Mesenchymal stem cell (in vitro differentiated cells and primary cell): ENCODE data around the gene PICALM.

Experiments used
- DNase-seq: peaks from one replicate; pipeline ENCODE4 v3.0.0-alpha.2; 2013
- H2AFZ ChIP-seq: one replicate; pipeline ENCODE4 v1.6.1; 2013; ENCODE audit warnings: low read depth, mild to moderate bottlenecking, control low read depth, inconsistent platforms, low read length, moderate library complexity
- H2AK5ac ChIP-seq: 2 replicates; pipeline ENCODE4 v1.6.1; 2013; ENCODE audit warnings: low read length, moderate library complexity, mild to moderate bottlenecking, inconsistent platforms; ENCODE audit not compliant: severe bottlenecking
- H2BK120ac ChIP-seq: one replicate; pipeline ENCODE4 v1.6.1; 2013; ENCODE audit warnings: low read depth, mild to moderate bottlenecking, inconsistent platforms, low read length, moderate library complexity
- H2BK12ac ChIP-seq, 2 experiments: one replicate each; pipeline ENCODE4 v1.6.1; 2013; ENCODE audit warnings: inconsistent platforms in 2 of 2, low read length in 2 of 2, mild to moderate bottlenecking in 2 of 2, moderate library complexity in 2 of 2, control low read depth in 1 of 2
- H2BK15ac ChIP-seq: one replicate; pipeline ENCODE4 v1.6.1; 2013; ENCODE audit warnings: mild to moderate bottlenecking, low read depth, inconsistent platforms; ENCODE audit not compliant: poor library complexity, severe bottlenecking
- H2BK5ac ChIP-seq: 2 replicates; pipeline ENCODE4 v1.6.1; 2013; ENCODE audit warnings: low read depth, mild to moderate bottlenecking, low read length, control low read depth, inconsistent platforms; ENCODE audit not compliant: poor library complexity, severe bottlenecking
- H3K14ac ChIP-seq, 2 experiments: one replicate each; pipeline ENCODE4 v1.6.1; 2013; ENCODE audit warnings: inconsistent platforms in 2 of 2, low read length in 2 of 2, control low read depth in 1 of 2, mild to moderate bottlenecking in 1 of 2, moderate library complexity in 1 of 2
- H3K18ac ChIP-seq, 2 experiments: one replicate each; pipeline ENCODE4 v1.6.1; 2013; ENCODE audit warnings: inconsistent platforms in 2 of 2, low read length in 2 of 2, control low read depth in 1 of 2, low read depth in 1 of 2, mild to moderate bottlenecking in 1 of 2
- H3K23ac ChIP-seq, 2 experiments: one replicate each; pipeline ENCODE4 v1.6.1; 2013; ENCODE audit warnings: inconsistent platforms in 2 of 2, low read length in 2 of 2, mild to moderate bottlenecking in 2 of 2, moderate library complexity in 2 of 2, control low read depth in 1 of 2
- H3K27ac ChIP-seq: 2 replicates; pipeline ENCODE4 v1.5.1; 2013; ENCODE audit warnings: mild to moderate bottlenecking, moderate library complexity, low read length, control low read depth, inconsistent platforms; ENCODE audit not compliant: poor library complexity, severe bottlenecking
- H3K27me3 ChIP-seq, 2 experiments: 2 replicates each; pipeline versions ENCODE4 v1.6.1 to v1.7.0; 2013; ENCODE audit warnings: low read length in 2 of 2, mild to moderate bottlenecking in 2 of 2, moderate library complexity in 2 of 2, control low read depth in 1 of 2, inconsistent platforms in 1 of 2; ENCODE audit not compliant: control insufficient read depth in 1 of 2, insufficient read depth in 1 of 2
- H3K36me3 ChIP-seq, 2 experiments: 2 replicates each; pipeline versions ENCODE4 v1.6.1 to v1.7.0; 2013; ENCODE audit warnings: low read length in 2 of 2, control low read depth in 1 of 2, inconsistent platforms in 1 of 2, low read depth in 1 of 2, mild to moderate bottlenecking in 1 of 2; ENCODE audit not compliant: insufficient read depth in 2 of 2, control insufficient read depth in 1 of 2
- H3K4ac ChIP-seq, 2 experiments: one replicate each; pipeline ENCODE4 v1.6.1; 2013; ENCODE audit warnings: inconsistent platforms in 2 of 2, low read length in 2 of 2, mild to moderate bottlenecking in 2 of 2, moderate library complexity in 2 of 2, control low read depth in 1 of 2, low read depth in 1 of 2
- H3K4me1 ChIP-seq: 2 replicates; pipeline ENCODE4 v1.6.1; 2013; ENCODE audit warnings: low read depth, low read length, control low read depth; ENCODE audit not compliant: control insufficient read depth, insufficient read depth
- H3K4me2 ChIP-seq: 2 replicates; pipeline ENCODE4 v1.6.1; 2013; ENCODE audit warnings: low read length, mild to moderate bottlenecking, inconsistent platforms; ENCODE audit not compliant: poor library complexity, severe bottlenecking
- H3K4me3 ChIP-seq, 2 experiments: 2 replicates each; pipeline versions ENCODE4 v1.5.1 to v1.7.0; 2013; ENCODE audit warnings: low read length in 2 of 2, mild to moderate bottlenecking in 2 of 2, control low read depth in 1 of 2, low read depth in 1 of 2; ENCODE audit not compliant: insufficient read depth in 1 of 2
- H3K79me1 ChIP-seq: replicated peaks from 2 replicates; pipeline ENCODE4 v1.6.1; 2013; ENCODE audit warnings: mild to moderate bottlenecking, control low read depth, low read length, inconsistent platforms; ENCODE audit not compliant: poor library complexity, severe bottlenecking
- H3K9ac ChIP-seq: 2 replicates; pipeline ENCODE4 v1.7.0; 2013; ENCODE audit warnings: mild to moderate bottlenecking, low read length, moderate library complexity
- H3K9me3 ChIP-seq: 2 replicates; pipeline ENCODE4 v1.7.0; 2013; ENCODE audit warnings: mild to moderate bottlenecking, low read length; ENCODE audit not compliant: control insufficient read depth
- H4K8ac ChIP-seq: one replicate; pipeline ENCODE4 v1.6.1; 2013; ENCODE audit warnings: inconsistent platforms, mild to moderate bottlenecking, low read length, moderate library complexity
- H4K91ac ChIP-seq: one replicate; pipeline ENCODE4 v1.6.1; 2013; ENCODE audit warnings: mild to moderate bottlenecking, low read length, inconsistent platforms
- WGBS: methylation state at CpG from one replicate; pipeline ENCODE4 v1.1.7; 2013; ENCODE audit warnings: mixed read lengths; 5-methylcytosine and 5-hydroxymethylcytosine counted together

Gene PICALM

DNA sequence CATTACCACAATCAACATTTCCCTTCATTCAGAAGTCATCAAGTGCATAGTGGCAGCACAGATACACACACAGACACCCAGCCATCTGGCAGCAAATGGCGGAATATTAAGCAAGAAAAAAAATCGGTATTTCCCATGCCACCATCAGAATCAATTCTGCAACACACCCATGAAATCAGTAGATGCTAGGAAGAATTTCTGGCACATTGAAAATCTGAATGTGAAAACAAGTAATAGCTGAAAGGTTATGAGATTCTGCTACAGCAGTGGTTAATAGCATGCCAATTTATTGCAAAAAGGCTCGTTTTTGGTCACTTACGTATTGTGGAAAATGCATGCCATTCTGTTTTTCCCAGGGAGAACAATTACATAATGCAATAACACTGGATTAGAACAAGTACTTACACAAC, 91.1 kb downstream of the PICALM start:
- Histone ChIP-seq H2AK5ac (no peak overlapping the region), H3K27ac (no peak overlapping the region), H2BK120ac (no peak overlapping the region), H3K4me2 (no peak overlapping the region), H3K4ac (no peak overlapping the region), H3K36me3 (peaks cover 8 to 89% of the 10 kb centered on the region in 2 experiments), H3K4me1 (no peaks in the 10 kb centered on the region), H3K4me3 (no peak overlapping the region), H3K27me3 (no peaks in the 10 kb centered on the region), H2BK12ac (no peak overlapping the region), H4K8ac (no peak overlapping the region), H4K91ac (no peak overlapping the region), H3K79me1 (peaks cover 10% of the 10 kb centered on the region), H3K9ac (no peak overlapping the region), H3K9me3 (no peaks in the 10 kb centered on the region), H3K23ac (no peak overlapping the region), H3K18ac (no peak overlapping the region), H2BK15ac (no peak overlapping the region), H2BK5ac (no peak overlapping the region), H2AFZ (no peak overlapping the region), H3K14ac (no peak overlapping the region)
- WGBS, result 93% methylated on average over 4 of the region's 4 CpGs
- no peak for DNase-seq

GRCh38 chr11:85976525-85976924, 92.4 kb downstream of the PICALM start:
- H2BK5ac ChIP-seq, result no peak overlapping the region
- no peak overlapping the region for H3K4me3 ChIP-seq
- no peak overlapping the region for H3K4ac ChIP-seq
- H3K79me1 ChIP-seq, result peaks cover 8% of the 10 kb centered on the region
- H2BK120ac ChIP-seq, result no peak overlapping the region
- no peak overlapping the region for H3K14ac ChIP-seq
- H3K9ac ChIP-seq, result no peak overlapping the region
- no peak overlapping the region for H3K4me2 ChIP-seq
- H3K9me3 ChIP-seq, result no peaks in the 10 kb centered on the region
- H4K8ac ChIP-seq, result no peak overlapping the region
- no peak overlapping the region for H3K23ac ChIP-seq
- WGBS, result no CpG with 5 or more reads among the region's 1 CpG
- no peaks in the 10 kb centered on the region for H3K4me1 ChIP-seq
- no peak overlapping the region for H2AK5ac ChIP-seq
- H3K27me3 ChIP-seq, result no peaks in the 10 kb centered on the region
- H2BK12ac ChIP-seq, result no peak overlapping the region
- H3K27ac ChIP-seq, result no peak overlapping the region
- H3K18ac ChIP-seq, result no peak overlapping the region
- H4K91ac ChIP-seq, result no peak overlapping the region
- peaks cover 12 to 93% of the 10 kb centered on the region in 2 experiments for H3K36me3 ChIP-seq
- H2AFZ ChIP-seq, result no peak overlapping the region
- H2BK15ac ChIP-seq, result no peak overlapping the region
- no peak for DNase-seq

DNA sequence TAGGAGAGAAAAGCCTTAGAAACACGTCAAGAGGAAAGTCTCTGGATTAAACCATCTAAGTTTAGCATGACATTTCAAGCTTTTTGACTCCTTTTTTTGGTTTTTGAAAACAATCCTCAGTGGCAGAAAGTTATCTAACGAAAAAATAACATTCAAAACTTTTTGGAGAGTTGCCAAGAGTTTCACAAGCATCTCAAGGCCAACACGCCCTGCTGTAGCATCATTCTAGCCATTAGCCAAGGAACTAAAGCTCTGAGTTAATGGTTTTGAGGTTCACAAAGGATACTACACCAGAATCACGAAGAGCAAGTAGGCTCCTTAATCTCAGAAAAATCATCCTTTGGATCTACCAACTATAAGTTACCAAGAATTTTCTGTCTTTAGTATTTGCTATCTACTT, 94.8 kb downstream of the PICALM start:
- Histone ChIP-seq H3K9me3 (no peaks in the 10 kb centered on the region), H3K27me3 (no peaks in the 10 kb centered on the region), H3K36me3 (peaks cover 12 to 93% of the 10 kb centered on the region in 2 experiments)

GRCh38 chr11:85970593-85970992, 98.3 kb downstream of the PICALM start:
- Histone ChIP-seq H3K27me3 (no peaks in the 10 kb centered on the region), H3K18ac (peak overlapping the region in 1 of 2 experiments; percentile 0), H2AFZ (no peak overlapping the region), H3K4me1 (no peaks in the 10 kb centered on the region), H2BK120ac (no peak overlapping the region), H3K9ac (no peak overlapping the region), H3K4me2 (no peak overlapping the region), H3K9me3 (no peaks in the 10 kb centered on the region), H3K27ac (no peak overlapping the region), H3K36me3 (peaks cover 16 to 83% of the 10 kb centered on the region in 2 experiments), H3K4me3 (no peak overlapping the region), H2BK12ac (no peak overlapping the region), H3K4ac (no peak overlapping the region), H3K14ac (no peak overlapping the region), H4K91ac (no peak overlapping the region), H2BK15ac (no peak overlapping the region), H3K23ac (no peak overlapping the region), H4K8ac (no peak overlapping the region), H2AK5ac (no peak overlapping the region), H2BK5ac (no peak overlapping the region), H3K79me1 (no peaks in the 10 kb centered on the region)
- DNase-seq, result no peak
- 100% methylated on average over 4 of the region's 5 CpGs for WGBS

More for the DNA sequence above, 94.8 kb downstream of the PICALM start:
- Histone ChIP-seq H3K23ac (no peak overlapping the region), H3K9ac (peak overlapping the region; percentile 6), H3K4me1 (no peaks in the 10 kb centered on the region), H2BK15ac (no peak overlapping the region), H3K4me2 (no peak overlapping the region), H3K18ac (no peak overlapping the region), H3K4ac (no peak overlapping the region), H2BK5ac (no peak overlapping the region), H3K14ac (no peak overlapping the region), H3K79me1 (peaks cover 2% of the 10 kb centered on the region), H2BK12ac (no peak overlapping the region), H2AFZ (no peak overlapping the region), H2AK5ac (no peak overlapping the region), H3K27ac (no peak overlapping the region), H2BK120ac (no peak overlapping the region), H4K8ac (no peak overlapping the region), H3K4me3 (no peak overlapping the region), H4K91ac (no peak overlapping the region)
- 89% methylated on average over 4 of the region's 4 CpGs for WGBS
- DNase-seq, result no peak
